ENCODE results near the gene NDRG3. TPM values are rescaled to one million over a fixed set of nuclear protein-coding genes. Genes with fewer than 3 reads are reported as not detected.

NDRG3 gene
- total and polyA plus RNA-seq, 4 donors, result 46.3 to 96.2 (median 85.0) TPM

- WGBS (ENCODE audit: insufficient coverage), result 99% methylated on average over 7 of the region's 7 CpGs
- Histone ChIP-seq H3K4me1 (ENCODE audit: control insufficient read depth, insufficient read depth, low read length) (no peaks in the 10 kb centered on the region), H3K36me3 (ENCODE audit: control insufficient read depth, insufficient read depth, low read length) (peaks cover 67% of the 10 kb centered on the region), H3K27me3 (ENCODE audit: control insufficient read depth, insufficient read depth, low read length) (no peaks in the 10 kb centered on the region), H3K4me3 (ENCODE audit: low read depth, low read length) (no peak overlapping the region), H3K27ac (ENCODE audit: low read depth, low read length) (no peak overlapping the region), H3K9me3 (ENCODE audit: control insufficient read depth, insufficient read depth, low read length) (no peaks in the 10 kb centered on the region)
- no peak for DNase-seq (ENCODE audit: low read depth in 4 of 6, low spot score in 6 of 6)
Measured at GRCh38 chr20:36784116-36784515, 38.2 kb upstream of the NDRG3 start.

GRCh38 chr20:36779656-36780025 lies 33.8 kb upstream of the NDRG3 start:
- Histone ChIP-seq H3K4me3 (ENCODE audit: low read depth, low read length) (no peak overlapping the region), H3K27ac (ENCODE audit: low read depth, low read length) (no peak overlapping the region), H3K27me3 (ENCODE audit: control insufficient read depth, insufficient read depth, low read length) (no peaks in the 10 kb centered on the region), H3K36me3 (ENCODE audit: control insufficient read depth, insufficient read depth, low read length) (peaks cover 38% of the 10 kb centered on the region), H3K9me3 (ENCODE audit: control insufficient read depth, insufficient read depth, low read length) (no peaks in the 10 kb centered on the region), H3K4me1 (ENCODE audit: control insufficient read depth, insufficient read depth, low read length) (peaks cover 11% of the 10 kb centered on the region)
- whole genome bisulfite sequencing (ENCODE audit: insufficient coverage), result 51% methylated on average over 6 of the region's 6 CpGs
- no peak for DNase-seq (ENCODE audit: low read depth in 4 of 6, low spot score in 6 of 6)

- no peak for DNase-seq (ENCODE audit: low read depth in 4 of 6, low spot score in 6 of 6)
- H3K27me3 ChIP-seq (ENCODE audit: control insufficient read depth, insufficient read depth, low read length), result no peaks in the 10 kb centered on the region
- 67% methylated on average over 1 of the region's 3 CpGs for WGBS (ENCODE audit: insufficient coverage)
- H3K4me1 ChIP-seq (ENCODE audit: control insufficient read depth, insufficient read depth, low read length), result peaks cover 17% of the 10 kb centered on the region
- H3K27ac ChIP-seq (ENCODE audit: low read depth, low read length), result no peak overlapping the region
- peaks cover 32% of the 10 kb centered on the region for H3K36me3 ChIP-seq (ENCODE audit: control insufficient read depth, insufficient read depth, low read length)
- no peak overlapping the region for H3K4me3 ChIP-seq (ENCODE audit: low read depth, low read length)
- H3K9me3 ChIP-seq (ENCODE audit: control insufficient read depth, insufficient read depth, low read length), result no peaks in the 10 kb centered on the region
Measured at GRCh38 chr20:36778831-36779655, 33.2 kb upstream of the NDRG3 start.

GRCh38 chr20:36777576-36777975 lies 31.7 kb upstream of the NDRG3 start:
- Histone ChIP-seq H3K36me3 (ENCODE audit: control insufficient read depth, insufficient read depth, low read length) (peaks cover 18% of the 10 kb centered on the region), H3K27ac (ENCODE audit: low read depth, low read length) (no peak overlapping the region), H3K4me3 (ENCODE audit: low read depth, low read length) (no peak overlapping the region), H3K9me3 (ENCODE audit: control insufficient read depth, insufficient read depth, low read length) (no peaks in the 10 kb centered on the region), H3K4me1 (ENCODE audit: control insufficient read depth, insufficient read depth, low read length) (peaks cover 26% of the 10 kb centered on the region), H3K27me3 (ENCODE audit: control insufficient read depth, insufficient read depth, low read length) (no peaks in the 10 kb centered on the region)
- no peak for DNase-seq (ENCODE audit: low read depth in 4 of 6, low spot score in 6 of 6)
- WGBS (ENCODE audit: insufficient coverage), result 43% methylated on average over 2 of the region's 3 CpGs

- DNase-seq (ENCODE audit: low read depth in 4 of 6, low spot score in 6 of 6), result no peak
- Histone ChIP-seq H3K36me3 (ENCODE audit: control insufficient read depth, insufficient read depth, low read length) (peaks cover 14% of the 10 kb centered on the region), H3K9me3 (ENCODE audit: control insufficient read depth, insufficient read depth, low read length) (no peaks in the 10 kb centered on the region), H3K27me3 (ENCODE audit: control insufficient read depth, insufficient read depth, low read length) (no peaks in the 10 kb centered on the region), H3K27ac (ENCODE audit: low read depth, low read length) (no peak overlapping the region), H3K4me3 (ENCODE audit: low read depth, low read length) (no peak overlapping the region), H3K4me1 (ENCODE audit: control insufficient read depth, insufficient read depth, low read length) (peaks cover 26% of the 10 kb centered on the region)
- WGBS (ENCODE audit: insufficient coverage), result 40% methylated on average over 1 of the region's 3 CpGs
Measured at GRCh38 chr20:36777167-36777566, 31.3 kb upstream of the NDRG3 start.

GRCh38 chr20:36775826-36776225 lies 29.9 kb upstream of the NDRG3 start:
- 100% methylated on average over 2 of the region's 3 CpGs for WGBS (ENCODE audit: insufficient coverage)
- no peak overlapping the region for H3K27ac ChIP-seq (ENCODE audit: low read depth, low read length)

GRCh38 chr20:36775196-36775595 lies 29.3 kb upstream of the NDRG3 start:
- Histone ChIP-seq H3K4me1 (ENCODE audit: control insufficient read depth, insufficient read depth, low read length) (peaks cover 26% of the 10 kb centered on the region), H3K36me3 (ENCODE audit: control insufficient read depth, insufficient read depth, low read length) (peaks cover 10% of the 10 kb centered on the region), H3K9me3 (ENCODE audit: control insufficient read depth, insufficient read depth, low read length) (no peaks in the 10 kb centered on the region), H3K4me3 (ENCODE audit: low read depth, low read length) (no peak overlapping the region), H3K27me3 (ENCODE audit: control insufficient read depth, insufficient read depth, low read length) (no peaks in the 10 kb centered on the region), H3K27ac (ENCODE audit: low read depth, low read length) (no peak overlapping the region)
- no peak for DNase-seq (ENCODE audit: low read depth in 4 of 6, low spot score in 6 of 6)
- WGBS (ENCODE audit: insufficient coverage), result 100% methylated on average over 1 of the region's 2 CpGs

More at GRCh38 chr20:36775826-36776225, 29.9 kb upstream of the NDRG3 start:
- no peaks in the 10 kb centered on the region for H3K9me3 ChIP-seq (ENCODE audit: control insufficient read depth, insufficient read depth, low read length)
- no peaks in the 10 kb centered on the region for H3K27me3 ChIP-seq (ENCODE audit: control insufficient read depth, insufficient read depth, low read length)
- no peak overlapping the region for H3K4me3 ChIP-seq (ENCODE audit: low read depth, low read length)
- peaks cover 10% of the 10 kb centered on the region for H3K36me3 ChIP-seq (ENCODE audit: control insufficient read depth, insufficient read depth, low read length)
- DNase-seq (ENCODE audit: low read depth in 4 of 6, low spot score in 6 of 6), result no peak
- H3K4me1 ChIP-seq (ENCODE audit: control insufficient read depth, insufficient read depth, low read length), result peaks cover 26% of the 10 kb centered on the region

- H3K9me3 ChIP-seq (ENCODE audit: control insufficient read depth, insufficient read depth, low read length), result no peaks in the 10 kb centered on the region
- no peaks in the 10 kb centered on the region for H3K27me3 ChIP-seq (ENCODE audit: control insufficient read depth, insufficient read depth, low read length)
- 0% methylated on average over 56 of the region's 61 CpGs for WGBS (ENCODE audit: insufficient coverage)
- peak within 1 kb of the TSS; percentile 99 for H3K27ac ChIP-seq (ENCODE audit: low read depth, low read length)
- DNase-seq (ENCODE audit: low read depth in 4 of 6, low spot score in 6 of 6), result peak; percentile 92 to 99 (median 94)
- H3K4me1 ChIP-seq (ENCODE audit: control insufficient read depth, insufficient read depth, low read length), result peaks cover 26% of the 10 kb centered on the region
- H3K36me3 ChIP-seq (ENCODE audit: control insufficient read depth, insufficient read depth, low read length), result peaks cover 4% of the 10 kb centered on the region
- H3K4me3 ChIP-seq (ENCODE audit: low read depth, low read length), result peak within 1 kb of the TSS; percentile 93
Measured at GRCh38 chr20:36773597-36774390, 27.9 kb upstream of the NDRG3 start, which contains the start of gene DSN1. Gene DSN1 (minus strand): TSS chr20:36773763. CDS start chr20:36771458, 2,305 bp downstream.

GRCh38 chr20:36773107-36773596 lies 27.3 kb upstream of the NDRG3 start:
- H3K27me3 ChIP-seq (ENCODE audit: control insufficient read depth, insufficient read depth, low read length), result no peaks in the 10 kb centered on the region
- no peak overlapping the region for H3K27ac ChIP-seq (ENCODE audit: low read depth, low read length)
- H3K9me3 ChIP-seq (ENCODE audit: control insufficient read depth, insufficient read depth, low read length), result no peaks in the 10 kb centered on the region
- peaks cover 26% of the 10 kb centered on the region for H3K4me1 ChIP-seq (ENCODE audit: control insufficient read depth, insufficient read depth, low read length)
- WGBS (ENCODE audit: insufficient coverage), result 1% methylated on average over 27 of the region's 28 CpGs
- H3K36me3 ChIP-seq (ENCODE audit: control insufficient read depth, insufficient read depth, low read length), result peaks cover 2% of the 10 kb centered on the region
- H3K4me3 ChIP-seq (ENCODE audit: low read depth, low read length), result peak overlapping the region; percentile 93
- DNase-seq (ENCODE audit: low read depth in 4 of 6, low spot score in 6 of 6), result no peak

All from spinal cord (tissue), 10 donors.